Adipose tissue (tissue), 3 donors: Measurements from ENCODE around the gene B4GALT5. TPM values are rescaled to one million over a fixed set of nuclear protein-coding genes. Genes with fewer than 3 reads are reported as not detected.
A peak's percentile ranks its signal among the peaks of the same experiment; 100 is the strongest.

Experiments
- H3K27ac ChIP-seq: one replicate; pipeline ENCODE4 v1.5.1; 2013; ENCODE audit warnings: low read depth, low read length
- WGBS, 3 donors: extraction: QIAGEN DNeasy Blood & Tissue Kit; methylation state at CpG; one replicate each; pipeline ENCODE4 v1.1.7; 2013; 5-methylcytosine and 5-hydroxymethylcytosine counted together
- polyA plus RNA-seq, 3 donors: library from polyadenylated mRNA; stranded (reverse); fragments of 200-250 nt; gene quantifications; one replicate each; pipeline ENCODE4 v1.2.3, GENCODE V29; 2013
- donor health status: healthy with polysubstance abuse.
- donor health status: Bipolar disorder and iron deficiency.
- donor health status: healthy.

The B4GALT5 gene
- polyA plus RNA-seq, 3 donors, result 8.7 to 48.2 (median 22.7) TPM

- no peak overlapping the region for H3K27ac ChIP-seq
These were observed 22.6 kb downstream of the B4GALT5 start for GRCh38 chr20:49690899-49691620.

GRCh38 chr20:49687595-49688567 is 25.8 kb downstream of the B4GALT5 start:
- WGBS, 3 donors, result 72 to 82% (median 74%) methylated on average over 4 of the region's 4 CpGs
- H3K27ac ChIP-seq, result no peak overlapping the region

More at GRCh38 chr20:49690899-49691620, 22.6 kb downstream of the B4GALT5 start:
- 25 to 52% (median 52%) methylated on average over 9 of the region's 9 CpGs for WGBS, 3 donors

DNA sequence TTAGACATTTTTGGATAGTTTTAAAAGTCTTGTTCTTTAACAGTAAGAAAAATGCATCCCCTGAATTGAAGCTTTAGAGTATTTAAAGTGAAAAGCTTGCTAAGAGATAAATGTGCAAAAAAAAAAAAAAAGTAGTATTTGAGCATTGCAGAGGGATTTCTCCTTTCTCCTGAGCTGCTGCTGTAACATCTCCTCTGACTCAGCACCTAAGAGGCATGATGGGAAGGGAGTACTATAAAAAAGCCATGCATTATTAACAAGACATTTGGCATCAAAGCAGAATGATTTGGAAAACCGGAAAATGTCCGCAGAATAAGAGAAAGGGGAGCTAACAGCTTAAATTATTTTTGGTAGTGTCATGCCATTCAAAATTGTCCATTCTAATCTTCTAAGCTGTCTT is 27.9 kb downstream of the B4GALT5 start:
- no peak overlapping the region for H3K27ac ChIP-seq
- WGBS, 3 donors, result 11 to 46% (median 19%) methylated on average over 2 of the region's 2 CpGs

GRCh38 chr20:49685161-49685601 is 28.5 kb downstream of the B4GALT5 start:
- WGBS, 3 donors, result 25 to 39% (median 33%) methylated on average over 4 of the region's 4 CpGs
- no peak overlapping the region for H3K27ac ChIP-seq

DNA sequence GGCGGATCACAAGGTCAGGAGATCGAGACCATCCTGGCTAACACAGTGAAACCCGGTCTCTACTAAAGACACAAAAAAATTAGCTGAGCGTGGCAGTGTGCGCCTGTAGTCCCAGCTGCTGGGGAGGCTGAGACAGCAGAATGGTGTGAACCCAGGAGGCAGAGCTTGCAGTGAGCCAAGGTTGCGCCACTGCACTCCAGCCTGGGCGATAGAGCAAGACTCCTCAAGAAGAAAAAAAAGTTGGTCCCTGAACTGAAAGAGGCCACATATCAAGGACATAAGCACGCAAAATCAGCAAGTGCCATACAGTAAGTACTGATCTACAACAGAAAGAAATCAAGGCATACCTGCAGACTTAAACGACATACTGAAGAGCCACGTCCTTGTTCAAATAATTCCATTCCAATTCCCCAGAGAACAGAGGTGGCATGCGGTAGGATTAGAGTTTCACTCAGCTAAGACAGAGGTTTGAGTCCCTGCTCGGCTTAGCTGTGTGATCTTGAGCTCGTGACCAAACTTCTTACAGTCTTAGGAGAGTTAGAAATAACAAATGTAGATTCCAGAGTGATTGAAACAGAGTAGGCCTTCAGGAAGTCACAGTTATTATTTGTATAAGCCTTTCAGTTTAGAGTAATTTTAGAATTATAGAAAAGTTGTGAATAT is 29.2 kb downstream of the B4GALT5 start:
- WGBS, 3 donors, result 75 to 82% (median 75%) methylated on average over 13 of the region's 13 CpGs
- no peak overlapping the region for H3K27ac ChIP-seq

- WGBS, 3 donors, result 88 to 95% (median 92%) methylated on average over 4 of the region's 4 CpGs
These were observed 30.9 kb downstream of the B4GALT5 start for GRCh38 chr20:49682798-49683197.

GRCh38 chr20:49682278-49682677 is 31.4 kb downstream of the B4GALT5 start:
- no peak overlapping the region for H3K27ac ChIP-seq
- WGBS, 3 donors, result 70 to 89% (median 73%) methylated on average over 8 of the region's 8 CpGs

More at GRCh38 chr20:49682798-49683197, 30.9 kb downstream of the B4GALT5 start:
- H3K27ac ChIP-seq, result no peak overlapping the region

DNA sequence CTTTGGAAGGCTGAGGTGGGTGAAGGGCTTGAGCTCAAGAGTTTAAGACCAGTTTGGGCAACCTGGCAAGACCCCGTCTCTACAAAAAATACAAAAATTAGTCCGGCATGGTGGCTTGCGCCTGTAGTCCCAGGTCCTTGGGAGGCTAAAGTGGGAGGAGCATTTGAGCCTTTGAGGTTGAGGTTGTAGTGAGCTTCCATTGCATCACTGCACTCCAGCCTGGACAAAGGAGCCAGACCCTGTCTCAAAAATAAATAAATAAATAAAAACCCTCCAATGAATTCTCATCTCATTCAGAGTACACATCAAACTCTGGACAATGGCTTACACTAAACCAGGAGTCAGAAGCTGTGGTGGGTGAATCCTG is 31.8 kb downstream of the B4GALT5 start:
- peak overlapping the region; percentile 1 for H3K27ac ChIP-seq
- 87 to 93% (median 89%) methylated on average over 3 of the region's 3 CpGs for WGBS, 3 donors

GRCh38 chr20:49680484-49680883 is 33.2 kb downstream of the B4GALT5 start:
- 40 to 76% (median 48%) methylated on average over 6 of the region's 6 CpGs for WGBS, 3 donors
- H3K27ac ChIP-seq, result no peak overlapping the region

- H3K27ac ChIP-seq, result no peak overlapping the region
- WGBS, 3 donors, result 75 to 89% (median 87%) methylated on average over 1 of the region's 1 CpG
These were observed 34.0 kb downstream of the B4GALT5 start for GRCh38 chr20:49679634-49680033.

GRCh38 chr20:49677777-49678758 is 35.6 kb downstream of the B4GALT5 start:
- peak overlapping the region; percentile 42 for H3K27ac ChIP-seq
- 55 to 66% (median 66%) methylated on average over 11 of the region's 11 CpGs for WGBS, 3 donors

DNA sequence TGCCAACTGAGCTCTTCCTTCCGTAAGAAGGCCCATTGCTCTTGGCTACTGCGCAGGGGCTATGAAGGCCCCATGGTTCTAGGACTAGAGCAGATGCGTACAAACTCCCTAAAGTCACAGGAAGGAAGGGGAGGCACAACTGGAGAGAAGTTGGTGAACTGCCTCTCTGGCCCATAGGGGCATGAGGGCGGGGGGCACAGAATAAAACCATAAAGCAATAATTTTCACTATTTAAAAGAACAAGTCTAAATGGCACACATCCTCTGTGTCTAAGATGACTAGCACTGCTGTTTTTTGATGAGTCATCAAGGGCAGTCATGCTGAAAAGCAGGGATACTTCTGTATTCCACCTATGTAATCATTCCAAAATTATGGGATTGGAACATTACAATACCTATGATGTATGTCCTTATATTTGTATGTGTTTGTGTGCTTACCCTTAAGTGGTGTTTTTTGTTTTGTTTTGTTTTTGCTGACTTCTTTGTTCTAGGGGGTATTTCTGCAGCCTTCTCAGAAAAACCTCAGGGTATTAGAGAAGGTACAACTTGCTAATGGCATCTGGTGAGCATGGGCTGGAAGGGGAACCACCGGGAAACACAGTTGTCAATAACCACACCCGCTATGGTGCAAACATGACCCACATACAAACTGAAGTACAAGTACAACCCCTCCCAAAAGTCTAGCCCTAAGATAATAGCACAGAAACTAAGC is 36.9 kb downstream of the B4GALT5 start:
- WGBS, 3 donors, result 43 to 71% (median 52%) methylated on average over 6 of the region's 6 CpGs
- no peak overlapping the region for H3K27ac ChIP-seq

DNA sequence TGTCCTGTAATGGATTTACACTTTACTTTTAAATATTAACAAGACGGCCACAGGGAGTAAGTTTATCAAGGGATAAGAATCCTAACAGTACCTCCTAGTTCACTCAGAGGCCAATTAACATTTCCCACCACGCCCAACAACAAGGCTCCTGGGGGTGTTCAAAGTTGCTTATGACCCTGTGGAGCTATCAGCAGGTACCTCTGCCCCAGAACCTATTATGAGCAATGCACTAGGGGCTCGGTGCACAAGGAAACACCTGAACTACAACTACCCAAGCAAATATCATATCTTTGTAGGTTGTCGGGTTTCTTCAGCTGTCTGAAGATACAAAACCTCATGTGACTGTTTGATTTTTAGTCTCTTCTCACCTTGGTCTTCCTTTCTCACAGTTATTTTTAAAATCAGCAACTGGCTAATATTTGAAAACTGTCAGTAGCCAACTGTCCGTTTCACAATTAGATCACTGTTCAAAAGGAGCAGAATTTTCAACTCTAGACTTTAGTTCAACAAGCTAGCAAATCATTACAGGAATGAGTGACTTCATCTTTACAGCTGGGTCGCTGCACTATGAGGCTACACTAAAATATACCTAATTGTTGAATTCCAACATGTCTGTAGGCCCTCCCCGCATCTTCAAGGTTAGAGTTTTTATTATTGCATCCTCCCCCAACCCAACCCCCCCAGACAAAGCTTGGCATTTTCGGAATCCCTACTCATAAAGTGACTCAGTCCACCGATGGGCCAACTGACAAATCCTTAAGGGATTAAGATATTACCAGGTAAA is 38.1 kb downstream of the B4GALT5 start:
- H3K27ac ChIP-seq, result no peak overlapping the region
- 54 to 73% (median 68%) methylated on average over 9 of the region's 9 CpGs for WGBS, 3 donors

DNA sequence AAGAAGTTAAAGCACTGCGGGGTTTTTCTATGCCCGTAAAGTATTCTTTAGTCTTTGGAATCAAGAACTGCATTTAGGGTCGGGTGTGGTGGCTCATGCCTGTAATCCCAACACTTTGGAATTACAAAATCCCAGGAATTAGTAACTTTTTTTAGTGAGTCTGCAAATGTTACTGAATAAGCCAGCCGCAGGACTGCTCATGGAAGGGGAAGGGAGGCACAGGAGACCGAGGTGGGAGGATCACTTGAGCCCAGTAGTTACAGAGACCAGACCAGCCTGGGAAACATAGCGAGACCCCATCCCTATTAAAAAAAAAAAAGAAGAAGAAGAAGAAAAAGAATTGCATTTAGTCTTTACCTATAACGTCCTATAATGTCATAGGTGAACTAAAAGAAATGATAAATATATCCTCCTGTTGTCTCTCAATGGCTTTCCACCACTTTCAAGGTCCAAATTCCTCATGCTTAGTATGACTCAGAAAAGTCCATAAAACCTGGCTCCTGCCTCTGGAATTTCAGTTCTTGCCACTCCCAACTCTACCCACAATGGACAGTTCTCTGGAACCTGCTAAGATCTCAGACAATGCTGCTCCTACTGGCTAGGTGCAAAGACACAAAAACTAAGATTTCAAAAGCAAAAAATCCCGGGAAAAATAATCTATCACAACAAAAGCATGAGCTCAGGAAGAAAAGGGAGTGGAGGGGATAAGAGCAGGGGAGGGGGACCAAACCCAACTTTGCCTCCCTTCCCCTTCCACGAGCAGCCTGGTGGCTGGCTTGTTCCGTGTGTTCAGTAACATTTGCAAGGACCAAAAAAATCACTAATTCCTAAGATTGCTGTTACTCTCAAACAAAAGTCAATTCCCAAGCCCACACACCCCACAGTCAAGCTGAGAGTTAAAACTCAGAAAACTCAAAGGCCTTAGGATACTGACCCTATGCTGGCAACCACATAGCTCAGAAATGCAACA is 39.0 kb downstream of the B4GALT5 start:
- 63 to 74% (median 74%) methylated on average over 10 of the region's 10 CpGs for WGBS, 3 donors
- H3K27ac ChIP-seq, result no peak overlapping the region

DNA sequence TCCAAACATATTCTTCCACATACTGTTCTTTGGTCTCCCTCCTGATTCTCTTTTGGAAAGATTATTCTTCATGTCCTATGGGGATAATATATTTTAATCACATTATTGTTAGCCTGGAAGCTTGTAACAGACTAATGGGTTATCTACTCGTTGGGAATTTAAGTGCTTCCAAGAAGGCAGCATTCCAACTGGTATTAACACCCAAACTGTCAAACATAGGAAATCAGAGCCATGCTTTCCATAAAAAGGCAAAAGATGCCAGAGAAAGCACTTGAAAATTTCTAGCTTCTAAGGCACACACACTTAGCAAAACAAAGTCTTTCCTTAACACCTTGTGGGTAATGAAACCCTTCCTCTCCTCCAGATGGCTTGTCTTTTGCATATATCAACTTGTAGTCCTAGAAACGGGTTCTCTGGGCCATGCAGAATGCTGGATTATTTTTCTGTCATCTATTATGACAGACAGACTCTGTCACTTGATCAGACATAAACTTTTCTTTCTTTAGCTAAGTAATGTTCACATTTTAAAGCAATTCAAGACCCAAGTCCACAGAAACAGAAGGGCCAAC is 41.5 kb downstream of the B4GALT5 start:
- WGBS, 3 donors, result 45 to 47% (median 45%) methylated on average over 2 of the region's 2 CpGs
- no peak overlapping the region for H3K27ac ChIP-seq
